ENCODE data around the gene TNFRSF12A.
"Not testable (repeated sequence)": the region's sequence is repeated elsewhere in the genome, so short reads cannot be mapped to it uniquely, and the experiment has no call there.

TNFRSF12A gene

DNA sequence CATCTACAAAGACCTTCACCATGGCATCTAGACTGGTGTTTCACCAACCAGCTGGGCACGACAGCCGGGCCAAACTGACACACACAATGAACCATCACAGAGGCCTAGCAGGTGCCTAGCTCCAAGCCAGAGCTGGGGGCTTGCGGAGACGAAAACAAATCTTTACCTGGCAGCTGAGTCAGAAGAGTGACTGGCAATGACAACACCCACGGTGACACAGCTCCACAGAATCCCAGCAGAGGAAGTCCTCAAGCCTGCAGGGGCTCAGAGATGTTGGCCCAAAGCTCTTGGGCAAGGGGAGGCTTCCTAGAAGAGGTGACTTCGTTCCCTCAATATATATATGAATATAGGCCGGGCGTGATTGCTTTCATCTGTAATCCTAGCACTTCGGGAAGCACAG lies 31.3 kb downstream of the TNFRSF12A start:
- DNase-seq = no peak

DNA sequence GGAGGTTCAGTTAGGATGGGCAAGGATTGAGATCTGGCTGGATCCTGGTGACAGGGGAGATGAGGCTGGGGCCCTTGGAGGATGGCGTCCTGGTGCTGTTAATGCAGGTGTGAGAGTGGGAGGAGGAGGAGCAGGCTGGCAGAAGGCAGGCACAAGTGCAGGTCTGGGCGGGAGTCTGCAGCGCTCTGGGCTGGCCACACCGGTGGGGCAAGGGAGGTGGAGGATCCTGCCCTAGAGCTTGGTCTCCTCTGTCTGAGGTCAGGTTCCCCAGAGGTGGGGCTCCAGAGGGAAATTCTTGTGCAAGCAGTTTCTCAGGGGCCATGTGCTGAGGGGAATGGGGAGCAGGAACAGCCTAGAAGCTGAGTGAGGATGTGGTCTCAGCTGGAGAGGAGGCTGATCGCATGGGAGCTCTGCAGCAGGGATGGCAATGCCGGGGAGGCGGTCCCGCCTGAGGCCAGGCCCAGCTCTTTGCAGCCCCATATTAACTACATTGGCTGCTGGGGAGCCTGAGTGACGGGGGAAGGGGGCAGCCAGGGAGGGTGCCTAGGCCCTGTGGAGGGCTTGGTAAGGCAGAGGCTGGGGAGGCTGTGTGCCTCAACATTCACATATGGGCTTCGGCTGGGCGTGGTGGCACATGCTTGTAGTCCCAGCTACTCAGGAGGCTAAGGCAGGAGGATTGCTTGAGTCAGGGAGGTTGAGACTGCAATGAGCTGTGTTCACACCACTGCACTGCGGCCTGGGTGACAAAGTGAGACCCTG lies 32.6 kb downstream of the TNFRSF12A start:
- DNase-seq = not testable (repeated sequence)

- not testable (repeated sequence) for DNase-seq
Measured at GRCh38 chr16:3053330-3053710, 33.2 kb downstream of the TNFRSF12A start.

DNA sequence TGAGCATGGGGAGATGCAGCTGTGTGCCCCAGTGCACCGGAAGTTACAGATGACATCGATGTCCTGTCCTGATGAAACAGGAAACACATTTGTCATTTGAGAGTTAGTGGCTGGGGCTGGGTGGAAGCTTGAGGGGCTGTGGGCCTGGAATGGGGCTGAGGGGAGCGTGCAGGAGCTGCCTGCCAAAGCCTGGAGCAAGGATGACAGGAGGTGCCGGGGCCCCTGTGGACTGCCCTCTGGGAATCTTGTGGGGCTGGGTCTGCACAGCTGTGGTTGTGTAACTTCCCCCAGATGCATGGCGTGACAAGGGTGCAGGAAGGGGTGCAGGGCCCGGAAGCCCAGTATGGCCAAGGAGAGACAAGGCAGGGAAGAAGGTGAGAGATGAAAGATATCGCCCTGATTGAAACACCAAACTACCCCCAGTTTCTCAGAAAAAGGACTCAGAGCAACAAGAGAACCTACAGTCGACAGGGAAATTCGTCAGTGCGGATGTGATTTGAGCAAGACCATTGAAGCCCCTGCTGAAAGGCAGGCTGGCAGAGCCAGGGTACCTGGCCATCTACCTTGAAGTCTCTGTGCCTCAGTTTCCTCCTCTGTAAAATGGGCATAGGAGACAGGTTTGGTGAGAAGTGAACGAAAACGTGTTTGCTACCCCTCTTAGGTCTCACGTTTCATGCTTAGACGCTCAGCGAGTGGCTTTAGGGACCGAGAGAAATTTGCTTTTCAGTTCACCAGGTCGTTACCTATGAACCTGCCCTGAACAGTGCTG lies 35.0 kb downstream of the TNFRSF12A start:
- no peak for DNase-seq

GRCh38 chr16:3055734-3056115 lies 35.6 kb downstream of the TNFRSF12A start:
- not testable (repeated sequence) for DNase-seq

DNA sequence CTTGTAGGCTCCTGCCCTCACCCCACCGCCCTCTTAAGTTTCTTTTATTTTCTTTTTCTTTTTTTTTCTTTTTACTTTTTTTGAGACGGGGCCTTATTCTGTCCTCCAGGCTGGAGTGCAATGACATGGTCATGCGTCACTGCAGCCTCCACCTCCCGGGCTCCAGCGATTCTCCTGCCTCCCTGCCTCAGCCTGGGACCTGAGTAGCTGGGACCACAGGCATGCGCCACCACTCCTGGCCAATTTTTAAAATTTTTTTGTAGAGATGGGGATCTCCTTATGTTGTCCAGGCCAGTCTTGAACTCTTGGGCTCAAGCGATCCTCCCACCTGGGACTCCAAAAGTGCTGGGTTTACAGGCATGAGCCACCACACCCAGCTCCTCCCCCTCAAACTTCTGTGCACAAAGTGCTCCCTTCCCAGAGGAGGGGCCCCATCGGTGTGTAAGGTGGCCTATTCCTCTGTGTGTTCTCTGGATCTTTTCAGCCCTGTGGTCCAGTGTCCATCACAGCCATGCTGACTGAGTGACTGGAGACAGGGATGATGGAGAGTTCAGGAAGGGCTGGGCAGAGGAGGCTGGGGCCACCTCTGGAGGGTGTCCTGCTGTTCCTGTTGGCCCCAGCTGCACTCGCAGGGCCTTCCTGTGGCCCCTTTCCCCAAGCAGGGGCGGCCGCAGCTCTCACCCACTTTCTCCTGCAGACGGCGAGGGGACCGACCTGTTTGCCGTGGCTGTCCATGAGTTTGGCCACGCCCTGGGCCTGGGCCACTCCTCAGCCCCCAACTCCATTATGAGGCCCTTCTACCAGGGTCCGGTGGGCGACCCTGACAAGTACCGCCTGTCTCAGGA lies 36.4 kb downstream of the TNFRSF12A start:
- no peak for DNase-seq

- DNase-seq = no peak
Measured at GRCh38 chr16:3057181-3058138, 37.3 kb downstream of the TNFRSF12A start.

DNA sequence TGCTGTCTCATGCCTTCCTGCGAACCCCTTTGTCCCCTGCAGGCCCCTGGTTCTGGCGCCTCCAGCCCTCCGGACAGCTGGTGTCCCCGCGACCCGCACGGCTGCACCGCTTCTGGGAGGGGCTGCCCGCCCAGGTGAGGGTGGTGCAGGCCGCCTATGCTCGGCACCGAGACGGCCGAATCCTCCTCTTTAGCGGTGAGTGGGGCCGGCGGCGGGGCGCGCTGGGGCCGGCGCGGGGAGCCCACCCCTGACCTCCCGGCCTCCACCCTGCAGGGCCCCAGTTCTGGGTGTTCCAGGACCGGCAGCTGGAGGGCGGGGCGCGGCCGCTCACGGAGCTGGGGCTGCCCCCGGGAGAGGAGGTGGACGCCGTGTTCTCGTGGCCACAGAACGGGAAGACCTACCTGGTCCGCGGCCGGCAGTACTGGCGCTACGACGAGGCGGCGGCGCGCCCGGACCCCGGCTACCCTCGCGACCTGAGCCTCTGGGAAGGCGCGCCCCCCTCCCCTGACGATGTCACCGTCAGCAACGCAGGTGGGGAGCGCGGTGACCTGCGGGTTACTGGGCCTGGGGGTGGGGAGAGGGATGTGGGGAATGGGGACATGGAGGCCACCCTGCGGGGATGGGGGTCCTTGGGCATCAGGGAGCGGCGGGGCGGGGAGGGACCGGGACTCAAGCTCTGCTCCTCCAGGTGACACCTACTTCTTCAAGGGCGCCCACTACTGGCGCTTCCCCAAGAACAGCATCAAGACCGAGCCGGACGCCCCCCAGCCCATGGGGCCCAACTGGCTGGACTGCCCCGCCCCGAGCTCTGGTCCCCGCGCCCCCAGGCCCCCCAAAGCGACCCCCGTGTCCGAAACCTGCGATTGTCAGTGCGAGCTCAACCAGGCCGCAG lies 38.2 kb downstream of the TNFRSF12A start:
- DNase-seq = no peak

DNA sequence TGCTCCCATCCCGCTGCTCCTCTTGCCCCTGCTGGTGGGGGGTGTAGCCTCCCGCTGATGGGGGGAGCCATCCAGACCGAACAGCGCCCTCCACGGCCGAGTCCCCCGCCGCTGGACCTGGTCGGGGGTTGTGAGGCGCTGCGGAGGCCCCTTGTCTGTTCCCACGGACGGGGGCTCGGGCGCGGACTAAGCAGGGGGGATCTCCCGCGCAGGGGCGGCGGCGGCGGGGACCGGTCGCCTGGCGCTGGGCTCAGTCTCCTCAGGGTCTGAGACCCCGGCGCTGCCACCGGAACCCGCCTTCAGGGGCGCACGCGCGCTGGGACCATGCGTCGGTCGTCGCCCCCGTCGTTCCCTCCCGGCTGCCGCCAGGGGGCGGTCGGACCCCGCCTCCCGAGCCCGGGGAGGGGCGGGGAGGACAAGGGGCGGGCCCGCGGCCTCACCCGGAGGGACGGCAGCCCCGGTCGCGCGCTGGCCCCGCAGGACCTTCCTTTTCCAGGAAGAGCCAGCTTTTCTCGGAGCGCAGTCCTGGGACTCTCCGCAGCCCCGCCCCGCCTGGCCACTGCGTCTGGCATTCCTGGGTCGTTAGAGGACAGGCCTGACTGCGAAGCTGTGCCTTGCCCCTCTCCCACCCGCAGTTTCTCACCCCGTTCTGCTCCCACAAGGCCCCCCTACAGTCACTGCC lies 39.0 kb downstream of the TNFRSF12A start:
- DNase-seq = peak; percentile 85 to 91

- no peak for DNase-seq
Measured at GRCh38 chr16:3059723-3060242, 39.6 kb downstream of the TNFRSF12A start.

DNA sequence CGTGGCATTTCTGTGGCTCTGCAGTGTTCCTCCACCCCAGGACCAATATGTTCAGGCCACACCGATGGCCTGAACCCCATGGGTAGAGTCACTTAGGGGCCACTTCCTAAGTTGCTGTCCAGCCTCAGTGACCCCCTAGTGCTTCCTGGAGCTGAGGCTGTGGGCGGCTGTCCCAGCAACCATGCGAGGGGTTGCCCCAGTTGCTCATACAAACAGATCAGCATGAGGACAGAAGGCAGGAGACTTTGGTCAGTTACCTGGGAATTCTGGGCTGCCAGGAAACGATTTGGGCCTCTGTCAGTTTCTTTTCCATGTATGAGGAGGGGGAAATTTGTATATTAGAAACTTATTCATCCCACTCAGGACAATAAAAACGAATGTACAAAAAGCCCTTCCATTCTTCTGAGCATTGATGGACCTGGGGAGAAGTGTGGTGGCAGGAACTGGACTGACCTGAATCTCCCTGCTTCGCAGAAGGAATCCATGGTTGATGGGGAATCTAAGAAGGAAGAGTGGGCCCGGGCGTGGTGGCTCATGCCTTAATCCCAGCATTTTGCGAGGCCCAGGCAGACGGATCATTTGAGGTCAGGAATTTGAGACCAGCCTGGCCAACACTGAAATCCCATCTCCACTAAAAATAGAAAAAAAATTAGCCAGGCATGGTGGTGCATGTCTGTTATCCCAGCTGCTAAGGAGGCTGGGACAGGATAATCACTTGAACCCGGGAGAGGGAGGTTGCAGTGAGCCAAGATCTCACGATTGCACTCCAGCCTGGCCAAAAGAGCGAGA lies 40.4 kb downstream of the TNFRSF12A start:
- DNase-seq = no peak

GRCh38 chr16:3062553-3062952 lies 42.4 kb downstream of the TNFRSF12A start:
- no peak for DNase-seq

- DNase-seq = no peak
Measured at GRCh38 chr16:3063625-3064386, 43.6 kb downstream of the TNFRSF12A start.

DNA sequence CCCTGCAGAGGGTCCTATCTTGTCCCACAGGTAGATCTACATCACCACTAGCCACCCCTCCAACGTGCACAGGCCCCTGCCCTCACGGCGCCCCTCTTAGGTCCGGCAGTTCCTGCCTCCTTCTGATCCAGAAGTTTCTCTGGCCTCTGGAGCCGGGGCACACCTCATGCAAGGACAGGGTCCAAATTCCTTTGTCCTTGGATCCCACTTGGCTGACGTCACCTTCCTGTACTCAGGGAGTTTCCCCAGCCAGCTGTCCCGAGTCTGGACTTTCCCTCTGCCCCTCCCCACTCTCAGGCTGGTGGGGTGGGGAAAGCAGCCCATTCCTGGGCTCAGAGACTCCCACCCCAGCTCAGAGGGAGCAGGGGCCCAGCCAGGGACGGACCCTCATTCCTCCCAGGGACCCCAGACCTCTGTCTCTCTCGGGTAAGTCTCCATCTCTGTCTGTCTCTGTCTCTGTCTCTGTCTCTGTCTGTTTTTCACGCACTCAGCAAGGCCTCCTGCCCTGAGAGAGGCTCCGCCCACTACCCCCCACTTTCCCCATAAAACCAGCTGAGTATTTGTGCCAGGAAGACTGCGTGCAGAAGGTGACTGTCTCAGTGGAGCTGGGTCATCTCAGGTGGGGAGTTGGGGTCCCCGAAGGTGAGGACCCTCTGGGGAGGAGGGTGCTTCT lies 45.0 kb downstream of the TNFRSF12A start, which contains the start of gene IL32:
Gene IL32, plus strand, starts transcription at position 572 of the 673 bp plus-strand sequence. CDS start 172 bp downstream, outside the sequence.
- DNase-seq = peak in 1 of 2 donors; percentile 70

GRCh38 chr16:3065742-3066439 lies 45.7 kb downstream of the TNFRSF12A start:
- no peak for DNase-seq

DNA sequence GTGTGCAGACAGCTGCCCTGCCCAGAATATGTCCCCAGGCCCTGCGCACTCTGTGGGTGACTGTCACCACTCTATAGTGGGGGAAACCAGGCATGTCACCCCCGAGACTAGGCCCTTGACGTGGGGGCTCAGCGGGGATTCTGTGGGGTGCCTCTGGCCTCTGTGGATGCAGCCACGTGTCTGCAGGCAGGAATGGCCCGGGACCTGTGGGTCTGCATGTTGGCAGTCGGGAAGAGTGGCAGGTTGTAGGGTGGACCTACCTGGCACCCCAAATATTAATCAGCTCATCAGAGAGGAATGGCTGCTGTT lies 46.2 kb downstream of the TNFRSF12A start:
- DNase-seq = no peak

GRCh38 chr16:3068487-3068886 lies 48.3 kb downstream of the TNFRSF12A start:
- DNase-seq = no peak
